Mesothelial cell of epicardium (in vitro differentiated cells): Measurements from ENCODE around the gene HSH2D. TPM values are rescaled to one million over a fixed set of nuclear protein-coding genes. Genes with fewer than 3 reads are reported as not detected.

Experiments used
- DNase-seq, 2 experiments: peaks; one replicate each; pipeline ENCODE4 v3.0.0; 2021; ENCODE audit warnings: low spot score in 2 of 2; ENCODE audit not compliant: unreplicated experiment in 2 of 2
- H3K27ac Mint-ChIP-seq: 2 replicates; pipeline ENCODE4 v1.8.0; 2021; ENCODE audit warnings: mixed read lengths
- H3K27me3 Mint-ChIP-seq: 2 replicates; pipeline ENCODE4 v1.8.0; 2021; ENCODE audit warnings: low read depth, mixed read lengths
- H3K36me3 Mint-ChIP-seq: 2 replicates; pipeline ENCODE4 v1.8.0; 2021; ENCODE audit warnings: mixed read lengths
- H3K4me1 Mint-ChIP-seq: 2 replicates; pipeline ENCODE4 v1.8.0; 2021; ENCODE audit warnings: mixed read lengths
- H3K4me3 Mint-ChIP-seq: 2 replicates; pipeline ENCODE4 v1.8.0; 2021; ENCODE audit warnings: mild to moderate bottlenecking, moderate library complexity, mixed read lengths
- H3K9me3 Mint-ChIP-seq: 2 replicates; pipeline ENCODE4 v1.8.0; 2021; ENCODE audit warnings: mixed read lengths
- total RNA-seq: library from RNA; stranded (reverse); gene quantifications from 3 replicates; pipeline ENCODE4 v1.2.1, GENCODE V29; 2021
- TF ChIP-seq, protein P1 (sequence below): fragments of 200-600 bp; sonication (generic); IDR thresholded peaks from one replicate; pipeline ENCODE4 v1.5.0; 2021; ENCODE audit warnings: antibody characterized with exemption; ENCODE audit not compliant: unreplicated experiment

The HSH2D gene
- total RNA-seq, 1 donor from 2014 or later: 0.38 TPM

DNA sequence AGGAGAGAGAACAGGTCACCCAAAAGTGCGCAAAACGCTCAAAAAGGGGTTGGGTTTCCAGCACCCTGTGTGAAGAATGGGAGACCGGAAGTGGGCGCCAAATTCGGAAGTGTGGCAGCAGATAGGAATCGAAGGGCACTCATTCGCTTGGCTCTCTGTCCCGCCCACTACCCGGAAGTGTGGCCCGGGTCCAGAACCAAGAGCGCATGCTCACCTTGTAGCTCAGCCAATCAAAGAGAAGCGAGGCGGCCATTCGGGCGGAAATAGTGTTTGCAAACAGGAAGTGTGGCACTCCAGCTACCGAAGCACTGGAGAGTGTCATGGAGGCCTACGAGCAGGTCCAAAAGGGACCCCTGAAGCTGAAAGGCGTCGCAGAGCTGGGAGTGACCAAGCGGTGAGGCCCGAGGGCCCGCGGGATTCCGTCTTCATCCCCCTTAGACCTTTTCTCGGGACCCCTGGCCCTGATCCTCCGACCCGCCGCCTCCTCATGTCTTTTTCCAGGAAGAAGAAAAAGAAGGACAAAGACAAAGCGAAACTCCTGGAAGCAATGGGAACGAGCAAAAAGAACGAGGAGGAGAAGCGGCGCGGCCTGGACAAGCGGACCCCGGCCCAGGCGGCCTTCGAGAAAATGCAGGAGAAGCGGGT lies 41.8 kb downstream of the HSH2D start, which contains the start of gene FAM32A:
Gene FAM32A (plus strand): TSS at position 288 of the 645 bp plus-strand sequence. CDS start 33 bp downstream, at position 321.
- peak within 1 kb of the TSS; percentile 95 for H3K4me3 Mint-ChIP-seq
- H3K36me3 Mint-ChIP-seq: peaks cover 11% of the 10 kb centered on the region
- peak; percentile 91 to 98 for DNase-seq
- H3K27me3 Mint-ChIP-seq: no peaks in the 10 kb centered on the region
- peak within 1 kb of the TSS; percentile 96 for H3K27ac Mint-ChIP-seq
- H3K9me3 Mint-ChIP-seq: no peaks in the 10 kb centered on the region
- peaks cover 22% of the 10 kb centered on the region for H3K4me1 Mint-ChIP-seq
- TF ChIP-seq, protein P1, sequence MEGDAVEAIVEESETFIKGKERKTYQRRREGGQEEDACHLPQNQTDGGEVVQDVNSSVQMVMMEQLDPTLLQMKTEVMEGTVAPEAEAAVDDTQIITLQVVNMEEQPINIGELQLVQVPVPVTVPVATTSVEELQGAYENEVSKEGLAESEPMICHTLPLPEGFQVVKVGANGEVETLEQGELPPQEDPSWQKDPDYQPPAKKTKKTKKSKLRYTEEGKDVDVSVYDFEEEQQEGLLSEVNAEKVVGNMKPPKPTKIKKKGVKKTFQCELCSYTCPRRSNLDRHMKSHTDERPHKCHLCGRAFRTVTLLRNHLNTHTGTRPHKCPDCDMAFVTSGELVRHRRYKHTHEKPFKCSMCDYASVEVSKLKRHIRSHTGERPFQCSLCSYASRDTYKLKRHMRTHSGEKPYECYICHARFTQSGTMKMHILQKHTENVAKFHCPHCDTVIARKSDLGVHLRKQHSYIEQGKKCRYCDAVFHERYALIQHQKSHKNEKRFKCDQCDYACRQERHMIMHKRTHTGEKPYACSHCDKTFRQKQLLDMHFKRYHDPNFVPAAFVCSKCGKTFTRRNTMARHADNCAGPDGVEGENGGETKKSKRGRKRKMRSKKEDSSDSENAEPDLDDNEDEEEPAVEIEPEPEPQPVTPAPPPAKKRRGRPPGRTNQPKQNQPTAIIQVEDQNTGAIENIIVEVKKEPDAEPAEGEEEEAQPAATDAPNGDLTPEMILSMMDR: no peak

DNA sequence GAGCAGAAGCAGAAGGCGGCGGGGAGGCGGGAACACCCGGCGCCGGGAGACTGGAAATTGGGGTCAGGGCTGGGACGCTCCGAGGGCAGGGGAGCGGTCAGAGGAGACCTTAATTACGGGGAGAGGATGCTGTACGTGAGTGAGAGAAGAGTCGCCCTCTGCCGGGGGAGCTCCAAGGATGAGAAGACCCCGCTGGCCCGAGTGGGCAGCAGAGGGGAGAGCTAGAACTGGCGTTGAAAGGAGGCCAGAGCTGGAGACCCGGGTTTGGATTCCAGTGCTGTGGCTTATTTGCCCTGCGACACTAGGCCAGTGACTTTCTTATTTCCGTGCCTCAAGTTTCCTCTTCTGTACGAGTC lies 42.3 kb downstream of the HSH2D start:
- no peaks in the 10 kb centered on the region for H3K27me3 Mint-ChIP-seq
- DNase-seq: peak in 1 of 2 experiments; percentile 56
- TF ChIP-seq, protein P1: peak; percentile 43

DNA sequence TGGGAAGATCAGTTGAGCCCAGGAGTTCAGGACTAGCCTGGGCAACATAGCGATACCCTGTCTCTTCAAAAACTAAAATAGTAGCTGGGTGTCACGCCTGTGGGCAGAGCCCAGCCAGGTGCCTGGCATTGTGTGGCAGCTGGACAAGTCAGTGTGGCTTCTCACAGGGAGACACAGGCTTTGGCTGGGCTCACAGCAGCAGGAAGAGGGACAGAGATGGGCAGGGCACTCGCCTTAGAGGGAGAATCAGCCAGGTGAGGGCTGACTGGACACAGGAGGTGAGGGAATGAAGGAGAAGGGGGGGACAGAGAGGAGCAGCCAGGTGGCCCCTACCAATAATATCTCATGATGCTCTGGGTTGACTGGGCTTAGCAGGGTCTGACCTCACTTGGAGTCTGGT lies 45.0 kb downstream of the HSH2D start:
- Mint-ChIP-seq H3K27ac (no peak overlapping the region), H3K36me3 (peaks cover 19% of the 10 kb centered on the region), H3K27me3 (no peaks in the 10 kb centered on the region), H3K4me1 (peaks cover 19% of the 10 kb centered on the region), H3K4me3 (no peak overlapping the region), H3K9me3 (no peaks in the 10 kb centered on the region)
- no peak for DNase-seq
- TF ChIP-seq, protein P1: no peak

More for the DNA sequence above, 42.3 kb downstream of the HSH2D start:
- Mint-ChIP-seq H3K4me3 (peak overlapping the region; percentile 95), H3K4me1 (peaks cover 19% of the 10 kb centered on the region), H3K27ac (peak overlapping the region; percentile 96), H3K9me3 (no peaks in the 10 kb centered on the region), H3K36me3 (peaks cover 11% of the 10 kb centered on the region)

DNA sequence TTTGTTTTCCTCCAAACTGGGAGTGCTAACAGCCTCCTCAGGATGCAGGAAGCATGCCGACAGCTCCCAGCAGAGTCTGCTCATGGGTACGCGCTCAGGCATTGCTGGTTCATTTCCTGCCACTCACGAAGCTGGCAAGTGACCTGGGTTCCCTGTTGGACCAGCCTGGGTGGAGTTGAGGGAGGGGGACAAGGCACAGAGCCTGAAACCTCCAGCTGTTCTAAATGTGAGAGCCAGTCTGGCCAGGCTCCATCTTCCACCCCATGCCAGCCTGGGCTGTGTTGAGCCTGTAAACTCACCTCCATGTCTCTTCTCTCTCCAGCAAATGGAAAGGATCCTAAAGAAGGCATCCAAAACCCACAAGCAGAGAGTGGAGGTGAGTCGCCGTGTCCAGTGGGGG lies 46.7 kb downstream of the HSH2D start:
- Mint-ChIP-seq H3K4me1 (peaks cover 15% of the 10 kb centered on the region), H3K27ac (no peak overlapping the region), H3K36me3 (peaks cover 23% of the 10 kb centered on the region), H3K4me3 (no peak overlapping the region), H3K9me3 (no peaks in the 10 kb centered on the region), H3K27me3 (no peaks in the 10 kb centered on the region)
- TF ChIP-seq, protein P1: no peak
- DNase-seq: no peak

DNA sequence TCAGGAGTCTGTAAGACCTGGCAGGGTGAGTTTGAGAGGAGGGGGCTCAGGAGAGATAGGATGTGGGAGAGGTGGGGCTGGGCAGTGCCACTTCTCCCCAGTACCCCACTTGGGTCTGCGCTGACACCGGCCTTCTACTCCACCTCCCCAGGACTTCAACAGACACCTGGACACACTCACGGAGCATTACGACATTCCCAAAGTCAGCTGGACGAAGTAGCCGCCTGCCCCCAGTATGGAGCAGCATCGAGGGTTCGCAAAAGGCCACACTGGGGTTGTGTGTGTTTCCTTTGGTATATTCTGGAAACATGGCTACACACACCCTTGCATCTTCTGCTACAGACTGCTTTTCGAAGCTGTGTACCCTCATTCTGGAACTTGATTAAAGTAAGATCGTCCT lies 47.3 kb downstream of the HSH2D start:
- H3K4me3 Mint-ChIP-seq: no peak overlapping the region
- no peak overlapping the region for H3K27ac Mint-ChIP-seq
- TF ChIP-seq, protein P1: no peak
- H3K4me1 Mint-ChIP-seq: peaks cover 12% of the 10 kb centered on the region
- no peaks in the 10 kb centered on the region for H3K27me3 Mint-ChIP-seq
- no peaks in the 10 kb centered on the region for H3K9me3 Mint-ChIP-seq
- H3K36me3 Mint-ChIP-seq: peaks cover 23% of the 10 kb centered on the region
- no peak for DNase-seq
